ENCODE measurements around the gene RGS9BP. TPM values are rescaled to one million over a fixed set of nuclear protein-coding genes. Genes with fewer than 3 reads are reported as not detected.

Gene RGS9BP
- total RNA-seq, 2 donors from 2014 or later: not detected

DNA sequence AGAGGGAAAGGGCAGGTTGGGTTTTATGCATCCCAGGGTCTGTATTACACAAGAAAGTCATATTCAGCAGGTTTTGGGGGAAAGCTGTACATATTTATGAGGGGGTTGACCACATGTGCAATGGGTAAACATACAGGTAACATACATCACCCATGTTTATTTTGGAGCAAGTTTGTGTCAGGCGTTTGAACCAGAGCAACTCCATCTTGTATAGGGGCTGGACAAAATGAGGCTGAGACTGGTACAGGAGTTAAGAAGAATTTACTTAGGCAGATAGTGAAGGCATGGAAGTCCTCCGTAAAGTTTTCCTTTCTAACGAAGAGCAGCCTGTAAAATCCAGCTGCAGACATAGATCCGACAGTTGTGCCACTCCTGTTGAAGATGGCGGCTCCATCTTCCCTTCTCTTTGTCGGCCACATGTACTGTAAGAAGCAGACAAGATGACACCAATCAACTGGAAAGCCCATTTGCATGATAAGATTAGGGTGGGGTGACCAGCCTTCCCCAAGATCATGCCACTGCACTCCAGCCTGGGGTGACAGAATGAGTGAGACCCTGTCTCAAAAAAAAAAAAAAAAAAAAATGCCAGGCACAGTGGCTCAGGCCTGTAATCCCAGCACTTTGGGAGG, 11.3 kb downstream of the RGS9BP start:
- Histone ChIP-seq H3K4me1 (peaks cover 10% of the 10 kb centered on the region), H3K9me3 (no peaks in the 10 kb centered on the region), H3K4me3 (no peak overlapping the region), H3K27me3 (no peaks in the 10 kb centered on the region), H3K36me3 (replicated peaks in 1 of 2; ENCODE audit: insufficient read depth in 1 of 2, low read depth in 2 of 2) (no peaks in the 10 kb centered on the region), H3K27ac (no peak overlapping the region)
- no peak for DNase-seq
- 90 to 93% methylated on average over 6 of the region's 6 CpGs for WGBS, 2 donors
- TF ChIP-seq, protein P1, sequence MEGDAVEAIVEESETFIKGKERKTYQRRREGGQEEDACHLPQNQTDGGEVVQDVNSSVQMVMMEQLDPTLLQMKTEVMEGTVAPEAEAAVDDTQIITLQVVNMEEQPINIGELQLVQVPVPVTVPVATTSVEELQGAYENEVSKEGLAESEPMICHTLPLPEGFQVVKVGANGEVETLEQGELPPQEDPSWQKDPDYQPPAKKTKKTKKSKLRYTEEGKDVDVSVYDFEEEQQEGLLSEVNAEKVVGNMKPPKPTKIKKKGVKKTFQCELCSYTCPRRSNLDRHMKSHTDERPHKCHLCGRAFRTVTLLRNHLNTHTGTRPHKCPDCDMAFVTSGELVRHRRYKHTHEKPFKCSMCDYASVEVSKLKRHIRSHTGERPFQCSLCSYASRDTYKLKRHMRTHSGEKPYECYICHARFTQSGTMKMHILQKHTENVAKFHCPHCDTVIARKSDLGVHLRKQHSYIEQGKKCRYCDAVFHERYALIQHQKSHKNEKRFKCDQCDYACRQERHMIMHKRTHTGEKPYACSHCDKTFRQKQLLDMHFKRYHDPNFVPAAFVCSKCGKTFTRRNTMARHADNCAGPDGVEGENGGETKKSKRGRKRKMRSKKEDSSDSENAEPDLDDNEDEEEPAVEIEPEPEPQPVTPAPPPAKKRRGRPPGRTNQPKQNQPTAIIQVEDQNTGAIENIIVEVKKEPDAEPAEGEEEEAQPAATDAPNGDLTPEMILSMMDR (IDR thresholded peaks at IDR 0.05): no peak
- TF ChIP-seq POLR2A (IDR thresholded peaks at IDR 0.05): no peak
- ATAC-seq: no peak
- intact Hi-C loops (cut with DNase I): no loop called here

DNA sequence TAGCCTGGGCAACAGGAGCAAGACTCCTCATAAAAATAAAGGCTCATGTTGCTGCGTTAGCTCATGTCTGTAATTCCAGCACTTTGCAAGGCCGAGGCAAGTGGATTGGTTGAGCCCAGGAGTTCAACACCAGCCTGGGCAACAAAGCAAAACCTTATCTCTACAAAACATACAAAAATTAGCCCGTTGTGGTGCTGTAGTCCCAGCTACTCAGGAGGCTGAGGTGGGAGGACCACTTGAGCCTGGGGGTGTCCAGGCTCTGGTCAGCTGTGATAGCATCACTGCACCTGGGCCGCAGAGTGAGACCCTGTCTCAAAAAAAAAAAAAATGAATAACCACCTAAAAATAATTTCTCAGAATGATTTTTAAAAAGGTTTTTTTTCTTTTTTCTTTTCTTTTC, 12.0 kb downstream of the RGS9BP start:
- no peak overlapping the region for H3K4me3 ChIP-seq
- no peak for TF ChIP-seq POLR2A (IDR thresholded peaks at IDR 0.05)
- TF ChIP-seq, protein P1 (IDR thresholded peaks at IDR 0.05): no peak
- ATAC-seq (no peak), DNase-seq (no peak)
- H3K9me3 ChIP-seq: no peaks in the 10 kb centered on the region
- 73 to 89% methylated on average over 3 to 4 of the region's 4 CpGs for WGBS, 2 donors
- H3K4me1 ChIP-seq: peaks cover 16% of the 10 kb centered on the region
- no peaks in the 10 kb centered on the region for H3K27me3 ChIP-seq
- intact Hi-C loops (cut with DNase I): no loop called here
- H3K27ac ChIP-seq: no peak overlapping the region
- no peaks in the 10 kb centered on the region for H3K36me3 ChIP-seq (replicated peaks in 1 of 2; ENCODE audit: insufficient read depth in 1 of 2, low read depth in 2 of 2)

DNA sequence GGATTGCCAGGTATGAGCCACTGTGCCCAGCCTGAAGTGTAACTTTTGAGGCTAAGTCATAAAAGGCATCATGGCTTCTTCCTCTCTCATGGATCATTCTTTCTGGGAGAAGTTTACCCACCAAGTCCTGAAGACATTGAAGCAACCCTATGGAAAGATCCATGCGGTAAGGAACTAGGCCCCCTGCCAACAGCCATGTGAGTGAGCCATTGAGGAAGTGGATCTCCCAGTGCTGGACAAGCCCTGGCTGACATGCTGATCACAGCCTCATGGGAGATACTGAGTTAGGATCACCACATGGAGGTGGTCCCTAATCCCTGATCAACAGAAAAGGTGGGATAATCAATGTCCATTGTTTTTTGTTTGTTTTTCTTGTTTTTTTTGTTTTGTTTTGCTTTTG, 12.7 kb downstream of the RGS9BP start:
- Histone ChIP-seq H3K27ac (no peak overlapping the region), H3K9me3 (no peaks in the 10 kb centered on the region), H3K36me3 (replicated peaks in 1 of 2; ENCODE audit: insufficient read depth in 1 of 2, low read depth in 2 of 2) (no peaks in the 10 kb centered on the region), H3K4me3 (no peak overlapping the region), H3K27me3 (no peaks in the 10 kb centered on the region), H3K4me1 (peaks cover 22% of the 10 kb centered on the region)
- DNase-seq: no peak
- ATAC-seq: no peak
- 67% methylated on average over 1 of the region's 1 CpG for WGBS, 2 donors
- intact Hi-C loops (cut with DNase I): no loop called here
- TF ChIP-seq POLR2A (IDR thresholded peaks at IDR 0.05): no peak
- TF ChIP-seq, protein P1 (IDR thresholded peaks at IDR 0.05): no peak

DNA sequence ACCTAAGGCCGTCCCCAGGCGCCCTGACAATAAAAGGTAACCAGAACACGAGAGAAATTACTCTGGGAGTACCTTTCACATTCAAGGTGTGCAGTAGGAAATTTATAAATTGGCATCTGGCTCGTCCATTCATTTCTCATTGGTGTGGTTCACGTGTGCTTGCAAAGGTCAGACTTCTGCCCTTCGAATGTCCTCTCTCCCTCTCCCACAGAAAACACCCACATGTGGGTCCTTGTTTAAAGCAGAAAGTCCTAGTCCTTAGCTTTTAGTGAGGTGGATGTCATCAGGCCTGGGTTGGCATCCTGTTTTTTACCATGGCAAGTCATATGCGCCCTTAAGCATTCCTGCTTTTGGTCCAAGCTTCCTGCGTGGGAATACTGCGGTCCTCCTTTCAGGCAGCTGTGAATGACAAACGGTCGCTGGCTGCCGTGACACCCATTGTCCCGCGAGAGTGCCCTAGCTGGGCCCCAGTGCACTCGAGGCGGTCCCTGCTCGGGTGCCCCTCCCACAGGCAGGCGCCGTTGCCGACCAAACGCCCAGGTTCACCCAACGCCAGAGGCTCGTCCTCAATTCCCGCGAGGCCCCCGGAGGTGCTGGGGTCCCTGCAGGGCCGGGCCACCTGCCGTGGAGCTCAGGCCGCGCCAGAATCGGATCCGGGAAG, 15.8 kb downstream of the RGS9BP start, which contains the start of gene NUDT19:
NUDT19 (plus strand) TSS at position 531 of the 661 bp plus-strand sequence. CDS start 140 bp downstream, outside the sequence.
- intact Hi-C loops (cut with DNase I): no loop called here
- Histone ChIP-seq H3K9me3 (no peaks in the 10 kb centered on the region), H3K36me3 (replicated peaks in 1 of 2; ENCODE audit: insufficient read depth in 1 of 2, low read depth in 2 of 2) (no peaks in the 10 kb centered on the region), H3K4me3 (peak within 1 kb of the TSS; percentile 29 to 73), H3K27ac (peak within 1 kb of the TSS; percentile 49 to 91 (median 76)), H3K4me1 (peaks cover 52% of the 10 kb centered on the region), H3K27me3 (no peaks in the 10 kb centered on the region)
- ATAC-seq: peak; percentile 95
- TF ChIP-seq, protein P1 (IDR thresholded peaks at IDR 0.05): no peak
- TF ChIP-seq POLR2A (IDR thresholded peaks at IDR 0.05): peak; percentile 70 to 84 (median 79)
- DNase-seq: peak; percentile 86 to 92 (median 90)
- 3 to 13% methylated on average over 7 to 32 of the region's 32 CpGs for whole genome bisulfite sequencing, 2 donors

Data from body of pancreas (tissue), 4 donors.